ENCODE results near the gene PCDHA8. TPM values are rescaled to one million over a fixed set of nuclear protein-coding genes. Genes with fewer than 3 reads are reported as not detected.
"Not testable (repeated sequence)": the region's sequence is repeated elsewhere in the genome, so short reads cannot be mapped to it uniquely, and the experiment has no call there.

The PCDHA8 gene
- total RNA-seq, 1 experiment from 2014 or later = 1.5 TPM

- Histone ChIP-seq H3K27ac (ENCODE audit: low read depth, low read length, poor library complexity, severe bottlenecking) (no peak overlapping the region), H3K4me1 (ENCODE audit: insufficient read depth, low read length, poor library complexity, severe bottlenecking) (no peaks in the 10 kb centered on the region), H3K4me3 (ENCODE audit: low read depth, low read length, poor library complexity, severe bottlenecking) (no peak overlapping the region), H3K9me3 (ENCODE audit: low read depth, low read length, poor library complexity, severe bottlenecking) (peaks cover 20% of the 10 kb centered on the region), H3K36me3 (ENCODE audit: insufficient read depth, low read length, poor library complexity, severe bottlenecking) (no peaks in the 10 kb centered on the region), H3K27me3 (replicated peaks; ENCODE audit: insufficient read depth, low read depth, low read length, poor library complexity) (no peaks in the 10 kb centered on the region)
- no TSS peak for BruUV-seq (replicated peaks)
- ChIA-PET CTCF (no interaction called here), POLR2A (ENCODE audit: low non-redundant PET) (no interaction called here)
- no peak for TF ChIP-seq EZH2 (IDR thresholded peaks at IDR 0.05; ENCODE audit: borderline replicate concordance, low read depth, low read length, poor library complexity, severe bottlenecking)
- TF ChIP-seq, protein P1, sequence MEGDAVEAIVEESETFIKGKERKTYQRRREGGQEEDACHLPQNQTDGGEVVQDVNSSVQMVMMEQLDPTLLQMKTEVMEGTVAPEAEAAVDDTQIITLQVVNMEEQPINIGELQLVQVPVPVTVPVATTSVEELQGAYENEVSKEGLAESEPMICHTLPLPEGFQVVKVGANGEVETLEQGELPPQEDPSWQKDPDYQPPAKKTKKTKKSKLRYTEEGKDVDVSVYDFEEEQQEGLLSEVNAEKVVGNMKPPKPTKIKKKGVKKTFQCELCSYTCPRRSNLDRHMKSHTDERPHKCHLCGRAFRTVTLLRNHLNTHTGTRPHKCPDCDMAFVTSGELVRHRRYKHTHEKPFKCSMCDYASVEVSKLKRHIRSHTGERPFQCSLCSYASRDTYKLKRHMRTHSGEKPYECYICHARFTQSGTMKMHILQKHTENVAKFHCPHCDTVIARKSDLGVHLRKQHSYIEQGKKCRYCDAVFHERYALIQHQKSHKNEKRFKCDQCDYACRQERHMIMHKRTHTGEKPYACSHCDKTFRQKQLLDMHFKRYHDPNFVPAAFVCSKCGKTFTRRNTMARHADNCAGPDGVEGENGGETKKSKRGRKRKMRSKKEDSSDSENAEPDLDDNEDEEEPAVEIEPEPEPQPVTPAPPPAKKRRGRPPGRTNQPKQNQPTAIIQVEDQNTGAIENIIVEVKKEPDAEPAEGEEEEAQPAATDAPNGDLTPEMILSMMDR (conservative IDR thresholded peaks at IDR 0.05; ENCODE audit: low read depth, low read length) = no peak
- intact Hi-C loops (cut with micrococcal nuclease; ENCODE audit: unreplicated experiment) = no loop called here
- no peak for DNase-seq (ENCODE audit: low spot score)
Measured at GRCh38 chr5:140802781-140803271, 38.2 kb upstream of the PCDHA8 start.

GRCh38 chr5:140806834-140807775, 33.9 kb upstream of the PCDHA8 start, which contains the start of gene PCDHA4:
PCDHA4 (plus strand) TSS chr5:140807068.
- no TSS peak for BruUV-seq (replicated peaks)
- intact Hi-C loops (cut with micrococcal nuclease; ENCODE audit: unreplicated experiment) = no loop called here
- Histone ChIP-seq H3K4me1 (ENCODE audit: insufficient read depth, low read length, poor library complexity, severe bottlenecking) (no peaks in the 10 kb centered on the region), H3K27me3 (replicated peaks; ENCODE audit: insufficient read depth, low read depth, low read length, poor library complexity) (no peaks in the 10 kb centered on the region), H3K9me3 (ENCODE audit: low read depth, low read length, poor library complexity, severe bottlenecking) (peaks cover 15% of the 10 kb centered on the region), H3K27ac (ENCODE audit: low read depth, low read length, poor library complexity, severe bottlenecking) (no peak within 1 kb of the TSS), H3K4me3 (ENCODE audit: low read depth, low read length, poor library complexity, severe bottlenecking) (no peak within 1 kb of the TSS), H3K36me3 (ENCODE audit: insufficient read depth, low read length, poor library complexity, severe bottlenecking) (no peaks in the 10 kb centered on the region)
- POLR2A ChIA-PET (ENCODE audit: low non-redundant PET) = no interaction called here
- peak; percentile 59 for DNase-seq (ENCODE audit: low spot score)
- no peak for TF ChIP-seq EZH2 (IDR thresholded peaks at IDR 0.05; ENCODE audit: borderline replicate concordance, low read depth, low read length, poor library complexity, severe bottlenecking)
- TF ChIP-seq, protein P1 (conservative IDR thresholded peaks at IDR 0.05; ENCODE audit: low read depth, low read length) = peak; percentile 64
- CTCF ChIA-PET = interaction anchor here (0.7 kb wide), 1 partner anchor 10 kb away, joined by 3 read pairs; no protein-coding TSS in a partner anchor

- H3K36me3 ChIP-seq (ENCODE audit: insufficient read depth, low read length, poor library complexity, severe bottlenecking); BruUV-seq (replicated peaks); H3K4me3 ChIP-seq (ENCODE audit: low read depth, low read length, poor library complexity, severe bottlenecking); DNase-seq (ENCODE audit: low spot score); H3K27me3 ChIP-seq (replicated peaks; ENCODE audit: insufficient read depth, low read depth, low read length, poor library complexity); H3K27ac ChIP-seq (ENCODE audit: low read depth, low read length, poor library complexity, severe bottlenecking); intact Hi-C loops (cut with micrococcal nuclease; ENCODE audit: unreplicated experiment); H3K4me1 ChIP-seq (ENCODE audit: insufficient read depth, low read length, poor library complexity, severe bottlenecking); H3K9me3 ChIP-seq (ENCODE audit: low read depth, low read length, poor library complexity, severe bottlenecking); POLR2A ChIA-PET (ENCODE audit: low non-redundant PET): not testable (repeated sequence)
- CTCF ChIA-PET = interaction anchor here (0.7 kb wide), 1 partner anchor 9 kb away, joined by 3 read pairs; no protein-coding TSS in a partner anchor
Measured at GRCh38 chr5:140808241-140808888, 32.6 kb upstream of the PCDHA8 start.
